GM12878 (cell line): ENCODE measurements around the gene FRMD3. TPM values are rescaled to one million over a fixed set of nuclear protein-coding genes. Genes with fewer than 3 reads are reported as not detected.

Experiments used
- ATAC-seq: fragments of 200-7000 bp; cut with Tn5 transposase; 3 replicates; pipeline ENCODE4 v1.9.1; 2020; ENCODE audit warnings: mild to moderate bottlenecking, moderate library complexity
- BruUV-seq: library from RNA; stranded (reverse); fragments of 400-500 nt; replicated peaks from 2 replicates; lab custom pipeline; 2021; lab: Mats Ljungman, UMichigan
- CTCF ChIA-PET: fragments of 300-600 bp; sonication (Branson Sonifier 250); formaldehyde crosslinking; extraction: SDS; loops from one replicate; lab custom pipeline; 2021; ENCODE audit warnings: inconsistent platforms; lab: Yijun Ruan, JAX
- POLR2A ChIA-PET: fragments of 350-600 bp; formaldehyde crosslinking; extraction: SDS; loops from one replicate; lab custom pipeline; 2021; ENCODE audit warnings: inconsistent platforms; lab: Charles Lee
- RAD21 ChIA-PET: fragments of 300-600 bp; sonication (Branson Sonifier 250); formaldehyde crosslinking; loops from one replicate; lab custom pipeline; 2023; ENCODE audit warnings: antibody characterized with exemption; ENCODE audit not compliant: unreplicated experiment; lab: Charles Lee
- SMC1A ChIA-PET: fragments of 300-600 bp; sonication (Branson Sonifier 250); formaldehyde crosslinking; loops from one replicate; lab custom pipeline; 2023; ENCODE audit not compliant: unreplicated experiment, uncharacterized antibody; lab: Charles Lee
- DNase-seq: peaks from one replicate; pipeline ENCODE4 v3.0.0-alpha.2; 2011; ENCODE audit warnings: low read depth, low spot score
- FAIRE-seq: peaks from 3 replicates; lab custom pipeline; 2011; peaks lifted over from hg19 to GRCh38; lab: Jason Lieb, UNC
- H2AFZ ChIP-seq: 2 replicates; pipeline ENCODE4 v1.6.0; 2011; ENCODE audit warnings: low read depth, low read length, control low read depth; ENCODE audit not compliant: control insufficient read depth
- H3K27ac ChIP-seq: 2 replicates; pipeline ENCODE4 v1.5.1; 2011; ENCODE audit warnings: control low read depth; ENCODE audit not compliant: control insufficient read depth, insufficient read depth
- H3K27me3 ChIP-seq, 2 experiments: replicated peaks in 1 of 2; 2 replicates each; pipeline versions ENCODE4 v1.6.0 to v1.6.1; 2011; ENCODE audit warnings: low read length in 1 of 2; ENCODE audit not compliant: control insufficient read depth in 2 of 2, insufficient read depth in 2 of 2
- H3K36me3 ChIP-seq, 2 experiments: 2 replicates each; pipeline ENCODE4 v1.5.1; 2011; ENCODE audit warnings: low read length in 1 of 2; ENCODE audit not compliant: control insufficient read depth in 2 of 2, insufficient read depth in 2 of 2
- H3K4me1 ChIP-seq: 2 replicates; pipeline ENCODE4 v1.6.1; 2011; ENCODE audit warnings: mild to moderate bottlenecking, low read length, moderate library complexity, mixed read lengths; ENCODE audit not compliant: control insufficient read depth, insufficient read depth
- H3K4me2 ChIP-seq: 2 replicates; pipeline ENCODE4 v1.6.0; 2011; ENCODE audit warnings: control low read depth; ENCODE audit not compliant: control insufficient read depth, insufficient read depth
- H3K4me3 ChIP-seq: fragments of 200-600 bp; sonication (generic); 2 replicates; pipeline ENCODE4 v1.5.1; 2016
- H3K79me2 ChIP-seq: 2 replicates; pipeline ENCODE4 v1.6.0; 2011; ENCODE audit warnings: low read length; ENCODE audit not compliant: control insufficient read depth, insufficient read depth
- H3K9ac ChIP-seq: 2 replicates; pipeline ENCODE4 v1.8.0; 2011; ENCODE audit warnings: low read length, control low read depth, mixed read lengths; ENCODE audit not compliant: control insufficient read depth, insufficient read depth
- H3K9me3 ChIP-seq: replicated peaks from 3 replicates; pipeline ENCODE4 v1.5.1; 2011; ENCODE audit warnings: mild to moderate bottlenecking, low read length; ENCODE audit not compliant: control insufficient read depth, insufficient read depth
- H4K20me1 ChIP-seq: 2 replicates; pipeline ENCODE4 v1.6.0; 2011; ENCODE audit not compliant: control insufficient read depth, insufficient read depth
- BHLHE40 ChIP-seq, 2 experiments: fragments of 450-650 bp in 1 of 2; IDR thresholded peaks; 2 replicates each; pipeline ENCODE4 v1.6.1; 2011 to 2017; ENCODE audit warnings: low read depth in 2 of 2, borderline replicate concordance in 1 of 2, improper control_type of control experiment in 1 of 2, low read length in 1 of 2, mild to moderate bottlenecking in 1 of 2
- CBX3 ChIP-seq: fragments of 200-600 bp; sonication (generic); IDR thresholded peaks from 2 replicates; pipeline ENCODE4 v1.6.1; 2016; ENCODE audit warnings: low read depth, borderline replicate concordance
- CHD2 ChIP-seq: IDR thresholded peaks from 2 replicates; pipeline ENCODE4 v1.6.1; 2011; ENCODE audit warnings: low read depth, low read length, improper control_type of control experiment, borderline replicate concordance
- EGR1 ChIP-seq, 2 experiments: IDR thresholded peaks; 1 replicate in 1 of 2; 2 replicates in 1 of 2; pipeline ENCODE4 v1.6.1; 2011 to 2012; ENCODE audit warnings: low read depth in 2 of 2, low read length in 2 of 2, borderline replicate concordance in 1 of 2, mild to moderate bottlenecking in 1 of 2, moderate library complexity in 1 of 2
- ELK1 ChIP-seq: IDR thresholded peaks from 2 replicates; pipeline ENCODE4 v1.6.1; 2012; ENCODE audit warnings: low read depth, low read length, improper control_type of control experiment
- KLF5 ChIP-seq: fragments of 450-650 bp; IDR thresholded peaks from 2 replicates; pipeline ENCODE4 v1.6.1; 2014; ENCODE audit warnings: mild to moderate bottlenecking; ENCODE audit not compliant: partially characterized antibody
- LARP7 ChIP-seq: fragments of 450-650 bp; IDR thresholded peaks from 2 replicates; pipeline ENCODE4 v1.6.1; 2017; ENCODE audit warnings: mild to moderate bottlenecking
- MAX ChIP-seq: IDR thresholded peaks from 2 replicates; pipeline ENCODE4 v1.6.1; 2012; ENCODE audit warnings: low read depth, low read length, improper control_type of control experiment
- MEF2B ChIP-seq: fragments of 450-650 bp; IDR thresholded peaks from 2 replicates; pipeline ENCODE4 v1.6.1; 2018; ENCODE audit warnings: mild to moderate bottlenecking, moderate library complexity; ENCODE audit not compliant: partially characterized antibody, poor library complexity, severe bottlenecking
- NR2C2 ChIP-seq: IDR thresholded peaks from 2 replicates; pipeline ENCODE4 v1.6.1; 2011; ENCODE audit warnings: borderline replicate concordance, low read depth; ENCODE audit not compliant: control insufficient read depth, insufficient read length
- RBBP5 ChIP-seq: fragments of 200-600 bp; sonication (generic); conservative IDR thresholded peaks from 2 replicates; pipeline ENCODE4 v1.6.1; 2016
- RFX5 ChIP-seq: IDR thresholded peaks from 2 replicates; pipeline ENCODE4 v1.6.1; 2011; ENCODE audit warnings: low read depth, low read length, improper control_type of control experiment
- SIN3A ChIP-seq: IDR thresholded peaks from 2 replicates; pipeline ENCODE4 v1.6.1; 2012; ENCODE audit warnings: low read depth, low read length, improper control_type of control experiment
- USF1 ChIP-seq: IDR thresholded peaks from 2 replicates; pipeline ENCODE4 v1.6.1; 2011; ENCODE audit warnings: borderline replicate concordance, low read depth, mild to moderate bottlenecking, moderate library complexity, mixed read lengths, low read length; ENCODE audit not compliant: insufficient read depth; ENCODE audit errors: extremely low read length
- ZNF24 ChIP-seq: fragments of 450-650 bp; IDR thresholded peaks from 2 replicates; pipeline ENCODE4 v1.6.1; 2017; ENCODE audit warnings: antibody characterized with exemption, mild to moderate bottlenecking
- ZNF274 ChIP-seq: IDR thresholded peaks from one replicate; pipeline ENCODE4 v1.8.0; 2011; ENCODE audit not compliant: insufficient read length, insufficient read depth
- ZNF592 ChIP-seq: fragments of 450-650 bp; IDR thresholded peaks from 2 replicates; pipeline ENCODE4 v1.6.1; 2017; ENCODE audit warnings: mild to moderate bottlenecking, moderate library complexity
- WGBS: methylation state at CpG from one replicate; pipeline ENCODE4 v1.1.6; 2016; ENCODE audit warnings: low lambda C conversion rate; ENCODE audit not compliant: insufficient replicate concordance, insufficient coverage; ENCODE audit errors: missing lambda C conversion rate; 5-methylcytosine and 5-hydroxymethylcytosine counted together
- in situ Hi-C: fragments of 300-500 bp; cut with MboI; formaldehyde crosslinking; loops from 9 replicates; pipeline ENCODE4 v1.14.3; 2018; ENCODE audit warnings: mixed read lengths
- intact Hi-C: fragments of 100-400 bp; cut with micrococcal nuclease; formaldehyde crosslinking; loops from one replicate; pipeline ENCODE4 v1.14.2; 2022; ENCODE audit not compliant: unreplicated experiment
- polyA plus RNA-seq, 11 experiments: library from polyadenylated mRNA; depleted of rRNA in 4 of 11; unstranded in 6 of 11; stranded (reverse) in 5 of 11; fragments of >200 nt; fragmentation: Nextera tagmentation in 4 of 11; fragmentation: Illumina TruSeq in 1 of 11; extraction: Ambion mirVana in 4 of 11; extraction: Trizol in 1 of 11; gene quantifications; 1 replicate in 1 of 11; 2 replicates in 10 of 11; pipeline versions ENCODE4 v1.2.1 to v1.2.3, GENCODE V29; 2011 to 2016; ENCODE audit warnings: inconsistent platforms in 2 of 11, missing spikeins in 2 of 11, low read depth in 1 of 11
- total RNA-seq, 4 experiments: library from RNA; depleted of rRNA in 3 of 4; stranded (reverse); fragments of >200 nt in 3 of 4; fragmentation: Illumina TruSeq in 1 of 4; extraction: Trizol in 1 of 4; gene quantifications; 2 replicates each; pipeline versions ENCODE4 v1.2.1 to v1.2.3, GENCODE V29; 2013 to 2021

Gene FRMD3
- total and polyA plus RNA-seq, 10 of the 15 experiments (the other 5 are each of a cell fraction or from before 2014, with no cell fraction given), result 0.04 to 0.68 (median 0.21) TPM; not detected in 1

- ChIA-PET SMC1A (no interaction called here), POLR2A (no interaction called here), RAD21 (no interaction called here), CTCF (no interaction called here)
- in situ Hi-C loops (no loop called here), intact Hi-C loops (no loop called here)
- Histone ChIP-seq H4K20me1 (no peaks in the 10 kb centered on the region), H3K79me2 (no peaks in the 10 kb centered on the region), H3K4me3 (no peak overlapping the region), H3K4me1 (no peaks in the 10 kb centered on the region), H3K27me3 (no peaks in the 10 kb centered on the region), H3K9me3 (no peaks in the 10 kb centered on the region), H2AFZ (no peak overlapping the region), H3K4me2 (no peak overlapping the region), H3K36me3 (no peaks in the 10 kb centered on the region), H3K27ac (no peak overlapping the region), H3K9ac (no peak overlapping the region)
- TF ChIP-seq RFX5 (no peak), ZNF592 (no peak), ZNF24 (no peak), NR2C2 (no peak), ZNF274 (no peak), USF1 (no peak), RBBP5 (no peak), BHLHE40 (IDR thresholded peaks at IDR 0.05; ENCODE audit: borderline replicate concordance in 1 of 2, low read depth in 2 of 2, low read length in 1 of 2) (no peak), ELK1 (no peak), CHD2 (no peak), MEF2B (no peak), CBX3 (no peak), LARP7 (no peak), KLF5 (no peak), MAX (no peak), SIN3A (no peak), EGR1 (IDR thresholded peaks at IDR 0.05; ENCODE audit: borderline replicate concordance in 1 of 2, low read depth in 2 of 2, low read length in 2 of 2) (no peak)
- no peak for DNase-seq
- ATAC-seq, result no peak
- WGBS, result 11% methylated on average over 5 of the region's 5 CpGs
- BruUV-seq, result no TSS peak
- FAIRE-seq, result no peak
Observed at GRCh38 chr9:83257937-83258891, 280.0 kb downstream of the FRMD3 start.
